GM12872 (cell line): Measurements from ENCODE around the gene KCND3.

Experiments used
- TF ChIP-seq, protein P1 (sequence below): IDR thresholded peaks from 3 replicates; pipeline ENCODE4 v1.5.1; 2011; ENCODE audit warnings: low read depth, mild to moderate bottlenecking, low read length, moderate library complexity; ENCODE audit not compliant: insufficient read depth

Gene KCND3

DNA sequence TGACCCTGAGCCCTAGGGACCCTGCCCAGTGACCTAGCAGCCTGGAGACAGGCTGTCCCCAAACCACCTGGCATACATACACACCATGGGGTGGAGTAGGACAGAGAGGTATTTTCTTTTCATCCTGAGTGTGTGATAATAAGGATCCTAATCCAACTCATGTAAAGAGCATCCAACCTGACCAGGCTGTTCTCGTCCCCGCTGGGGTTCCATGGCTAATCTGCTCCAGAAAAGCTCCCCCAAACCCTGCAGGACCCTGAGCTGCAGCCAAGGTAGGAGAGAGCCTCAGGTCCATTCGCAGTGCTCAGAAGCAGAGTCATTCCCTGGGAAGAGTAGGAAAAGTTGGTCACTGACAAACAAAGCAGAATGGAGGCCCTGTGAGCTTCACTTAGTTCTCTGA, 31.4 kb downstream of the KCND3 start:
- TF ChIP-seq, protein P1, sequence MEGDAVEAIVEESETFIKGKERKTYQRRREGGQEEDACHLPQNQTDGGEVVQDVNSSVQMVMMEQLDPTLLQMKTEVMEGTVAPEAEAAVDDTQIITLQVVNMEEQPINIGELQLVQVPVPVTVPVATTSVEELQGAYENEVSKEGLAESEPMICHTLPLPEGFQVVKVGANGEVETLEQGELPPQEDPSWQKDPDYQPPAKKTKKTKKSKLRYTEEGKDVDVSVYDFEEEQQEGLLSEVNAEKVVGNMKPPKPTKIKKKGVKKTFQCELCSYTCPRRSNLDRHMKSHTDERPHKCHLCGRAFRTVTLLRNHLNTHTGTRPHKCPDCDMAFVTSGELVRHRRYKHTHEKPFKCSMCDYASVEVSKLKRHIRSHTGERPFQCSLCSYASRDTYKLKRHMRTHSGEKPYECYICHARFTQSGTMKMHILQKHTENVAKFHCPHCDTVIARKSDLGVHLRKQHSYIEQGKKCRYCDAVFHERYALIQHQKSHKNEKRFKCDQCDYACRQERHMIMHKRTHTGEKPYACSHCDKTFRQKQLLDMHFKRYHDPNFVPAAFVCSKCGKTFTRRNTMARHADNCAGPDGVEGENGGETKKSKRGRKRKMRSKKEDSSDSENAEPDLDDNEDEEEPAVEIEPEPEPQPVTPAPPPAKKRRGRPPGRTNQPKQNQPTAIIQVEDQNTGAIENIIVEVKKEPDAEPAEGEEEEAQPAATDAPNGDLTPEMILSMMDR: no peak

DNA sequence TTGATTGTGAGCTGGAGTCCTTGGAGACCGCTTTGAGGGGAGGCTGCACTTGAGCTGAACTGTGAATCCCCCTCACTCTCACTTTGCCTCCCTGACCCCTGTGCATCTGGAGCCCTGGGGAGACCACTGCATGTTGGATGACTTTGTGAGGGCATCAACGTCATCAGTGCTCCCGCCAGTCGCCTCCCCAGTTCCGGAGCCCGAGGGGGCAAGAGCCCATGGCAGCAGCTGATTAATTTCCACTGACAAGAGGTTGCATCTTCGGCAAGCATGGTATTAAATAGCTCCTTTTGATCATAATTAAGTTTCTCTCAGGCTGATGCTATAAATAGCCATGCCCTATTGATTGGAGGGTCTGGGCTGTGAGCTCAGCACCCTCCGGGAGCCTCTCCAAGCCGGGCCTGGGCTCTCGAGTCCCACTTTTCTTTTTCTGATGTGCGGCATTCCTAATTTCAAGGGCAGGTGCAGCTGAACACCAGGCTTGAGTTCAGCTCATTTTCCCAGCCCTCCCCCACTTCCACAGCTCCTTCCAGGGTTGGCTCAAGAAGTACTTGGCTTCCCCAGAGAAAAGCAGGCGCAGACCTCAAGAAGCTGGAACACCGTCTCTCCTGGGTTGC, 33.2 kb downstream of the KCND3 start:
- TF ChIP-seq, protein P1: no peak

DNA sequence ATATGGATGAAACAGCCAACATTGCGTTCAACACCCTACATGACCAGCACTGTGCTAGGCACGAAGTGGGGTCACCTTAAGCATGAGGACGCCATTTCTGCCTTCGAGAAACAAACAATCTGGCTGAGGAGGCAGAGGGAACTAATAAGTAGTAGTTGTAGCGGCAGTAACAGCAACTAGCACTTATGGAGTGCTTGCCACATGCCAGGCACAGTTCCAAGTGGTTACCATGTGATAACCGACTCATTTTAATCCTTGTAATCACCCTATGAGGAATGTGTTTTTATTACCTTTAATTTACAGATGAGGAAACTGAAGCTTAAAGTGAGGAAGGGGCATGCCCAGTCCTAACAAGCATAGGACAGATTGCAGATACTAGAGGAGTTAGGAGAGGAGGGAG, 33.7 kb downstream of the KCND3 start:
- TF ChIP-seq, protein P1: no peak

DNA sequence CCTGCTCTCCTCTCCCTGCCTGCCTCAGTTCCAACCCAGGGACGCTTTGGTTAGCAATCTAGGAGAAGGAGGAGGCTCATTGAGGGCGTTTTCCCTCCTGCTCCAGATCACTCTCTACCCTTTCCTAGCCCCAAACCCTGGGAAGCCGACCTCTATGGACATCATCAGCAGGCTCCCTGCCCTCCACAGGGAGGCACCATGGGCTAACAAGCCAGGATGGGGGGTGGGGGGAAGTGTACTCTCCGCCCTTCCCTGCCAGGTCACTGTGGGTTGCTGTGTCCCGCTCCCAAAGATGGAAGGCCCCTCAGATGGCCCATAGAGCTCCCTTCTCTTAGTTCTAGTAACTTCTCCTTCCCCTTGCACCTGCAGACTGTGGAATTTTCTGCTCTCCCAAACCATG, 35.7 kb downstream of the KCND3 start:
- TF ChIP-seq, protein P1: no peak

DNA sequence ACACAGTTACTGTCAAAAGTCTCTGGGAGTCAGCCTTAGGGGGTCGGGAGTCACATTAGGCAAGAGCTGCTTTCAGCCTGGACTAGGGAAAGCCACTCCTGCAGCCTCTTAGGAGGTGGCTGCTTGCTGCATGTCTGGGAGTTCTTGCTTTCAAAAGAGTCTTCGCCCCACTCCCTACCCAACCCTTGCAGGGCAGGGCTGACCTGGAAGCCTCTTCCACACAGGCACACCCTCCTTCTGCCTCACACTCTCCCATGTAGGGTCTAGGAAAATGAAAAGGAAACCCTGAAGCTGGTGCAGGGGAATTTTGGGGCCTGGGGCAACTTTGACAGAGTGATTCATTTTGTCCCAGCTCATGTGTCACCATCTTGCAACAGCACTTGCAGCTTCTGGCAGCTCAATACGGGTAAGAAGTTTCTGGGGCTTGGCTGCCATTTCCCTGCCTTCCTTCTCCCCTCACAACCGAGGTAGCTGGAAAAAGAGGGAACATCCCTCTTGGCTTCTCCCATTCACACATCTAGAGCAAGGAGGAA, 37.3 kb downstream of the KCND3 start:
- TF ChIP-seq, protein P1: no peak

DNA sequence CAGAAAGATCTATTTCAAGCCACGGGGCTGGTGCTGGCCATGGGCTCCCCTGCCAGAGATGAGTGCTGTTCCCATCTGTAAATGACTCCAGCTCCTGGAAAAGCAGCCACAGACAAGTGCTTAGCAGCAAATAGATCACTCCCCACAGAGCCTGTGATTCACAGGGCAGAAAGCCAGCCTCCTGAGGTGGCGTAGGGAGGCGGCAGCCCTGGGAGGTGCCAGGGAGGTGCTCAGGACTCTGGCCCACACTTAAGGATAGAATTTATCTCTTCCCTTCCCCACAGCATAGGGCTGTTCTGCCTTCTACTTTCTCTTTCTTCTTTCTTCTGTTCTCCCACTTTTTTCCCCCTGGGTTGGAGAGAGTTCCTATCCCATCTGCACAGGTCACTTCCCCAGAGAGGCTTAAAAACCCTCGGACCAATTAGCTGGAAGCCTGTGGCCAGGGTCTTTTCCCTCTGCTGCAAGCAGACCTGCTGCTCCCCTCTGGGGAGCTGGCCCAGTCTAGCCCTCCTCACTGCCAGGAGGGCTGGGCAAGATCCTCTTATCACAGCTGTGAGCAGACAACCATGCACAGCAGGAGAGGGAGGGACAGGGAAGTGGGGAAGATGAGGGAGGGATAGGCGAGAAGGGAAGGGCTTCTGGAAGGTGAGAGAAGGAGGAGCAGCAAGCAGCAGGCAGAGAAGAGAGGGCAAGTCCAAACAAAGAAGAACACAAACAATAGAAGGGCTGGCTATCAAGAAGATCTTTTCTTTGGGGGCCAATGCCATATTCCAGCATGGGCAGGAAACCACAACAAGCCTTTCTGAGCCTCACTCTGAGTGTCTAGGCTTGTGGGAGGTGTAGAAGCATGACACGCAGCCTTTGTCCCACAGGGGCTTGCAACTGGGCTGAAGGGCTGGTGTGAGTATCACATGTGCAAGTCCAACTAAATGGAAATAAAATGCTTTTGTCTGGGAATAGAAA, 41.0 kb downstream of the KCND3 start:
- TF ChIP-seq, protein P1: no peak
